CD4-positive, CD25-positive, alpha-beta regulatory T cell (primary cell): Measurements from ENCODE around the gene SCGB1D1. TPM values are rescaled to one million over a fixed set of nuclear protein-coding genes. Genes with fewer than 3 reads are reported as not detected.

Source experiments
- ATAC-seq, 2 donors: fragments of 150-1000 bp; cut with Tn5 transposase; one replicate each; pipeline ENCODE4 v1.10.0; 2021; ENCODE audit warnings: low read depth in 2 of 2, moderate number of reproducible peaks in 2 of 2, moderate library complexity in 1 of 2
- DNase-seq, 3 donors: peaks; one replicate each; pipeline versions ENCODE4 v3.0.0 to v3.0.0-alpha.2; 2012 to 2022; ENCODE audit warnings: mixed read lengths in 1 of 3
- H3K27ac ChIP-seq: one replicate; pipeline ENCODE4 v1.7.0; 2013; ENCODE audit warnings: mild to moderate bottlenecking, low read length; ENCODE audit not compliant: insufficient read depth, poor library complexity, severe bottlenecking
- H3K27me3 ChIP-seq: one replicate; pipeline ENCODE4 v1.7.0; 2013; ENCODE audit warnings: low read length; ENCODE audit not compliant: control insufficient read depth, insufficient read depth
- H3K36me3 ChIP-seq: one replicate; pipeline ENCODE4 v1.7.0; 2013; ENCODE audit warnings: mild to moderate bottlenecking, low read length, moderate library complexity; ENCODE audit not compliant: control insufficient read depth, insufficient read depth
- H3K4me1 ChIP-seq: 2 replicates; pipeline ENCODE4 v1.7.0; 2013; ENCODE audit warnings: mild to moderate bottlenecking, low read length; ENCODE audit not compliant: insufficient read depth, control insufficient read depth, poor library complexity, severe bottlenecking
- H3K4me3 ChIP-seq: one replicate; pipeline ENCODE4 v1.7.0; 2013; ENCODE audit warnings: low read depth, mild to moderate bottlenecking, low read length, moderate library complexity
- H3K9me3 ChIP-seq, 2 experiments: 1 replicate in 1 of 2; 2 replicates in 1 of 2; pipeline ENCODE4 v1.7.0; 2013; ENCODE audit warnings: low read length in 2 of 2, mild to moderate bottlenecking in 1 of 2, moderate library complexity in 1 of 2; ENCODE audit not compliant: control insufficient read depth in 2 of 2
- H3K27ac Mint-ChIP-seq, 3 donors: one replicate each; pipeline ENCODE4 v1.8.0; 2020 to 2022; ENCODE audit warnings: mild to moderate bottlenecking in 3 of 3, mixed read lengths in 3 of 3, moderate library complexity in 2 of 3
- H3K27me3 Mint-ChIP-seq: one replicate; pipeline ENCODE4 v1.8.0; 2022; ENCODE audit warnings: mild to moderate bottlenecking, mixed read lengths
- H3K36me3 Mint-ChIP-seq: one replicate; pipeline ENCODE4 v1.8.0; 2020; ENCODE audit warnings: mixed read lengths
- H3K4me1 Mint-ChIP-seq, 4 donors: one replicate each; pipeline ENCODE4 v1.8.0; 2020 to 2022; ENCODE audit warnings: mixed read lengths in 4 of 4, mild to moderate bottlenecking in 1 of 4
- H3K4me3 Mint-ChIP-seq, 4 donors: one replicate each; pipeline ENCODE4 v1.8.0; 2020 to 2022; ENCODE audit warnings: mild to moderate bottlenecking in 4 of 4, mixed read lengths in 4 of 4, moderate library complexity in 3 of 4
- H3K9me3 Mint-ChIP-seq, 7 donors: one replicate each; pipeline ENCODE4 v1.8.0; 2020 to 2022; ENCODE audit warnings: mixed read lengths in 7 of 7, mild to moderate bottlenecking in 3 of 7, moderate library complexity in 2 of 7
- polyA plus RNA-seq, 4 donors: library from polyadenylated mRNA; unstranded; fragments of 300-500 nt; fragmentation: Illumina TruSeq; gene quantifications; one replicate each; pipeline ENCODE4 v1.2.3, GENCODE V29; 2021
- total RNA-seq: library from RNA; stranded (reverse); gene quantifications from one replicate; pipeline ENCODE4 v1.2.3, GENCODE V29; 2022

SCGB1D1 gene, protein sequence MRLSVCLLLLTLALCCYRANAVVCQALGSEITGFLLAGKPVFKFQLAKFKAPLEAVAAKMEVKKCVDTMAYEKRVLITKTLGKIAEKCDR
- total RNA-seq (not detected), polyA plus RNA-seq (not detected)

GRCh38 chr11:62190011-62190410, at the start of gene SCGB1D1:
TSS of gene SCGB1D1 (plus strand) at chr11:62190216. CDS start at chr11:62190285, 69 bp downstream.
- H3K27me3 ChIP-seq = peaks cover 8% of the 10 kb centered on the region

GRCh38 chr11:62140304-62141110, 49.5 kb upstream of the SCGB1D1 start:
- Mint-ChIP-seq H3K4me1 (peaks cover 0 to 4% (median 0%) of the 10 kb centered on the region in 4 donors), H3K4me3 (no peak overlapping the region), H3K36me3 (peaks cover 17% of the 10 kb centered on the region), H3K9me3 (no peaks in the 10 kb centered on the region), H3K27ac (no peak overlapping the region), H3K27me3 (no peaks in the 10 kb centered on the region)
- no peak overlapping the region for H3K27ac ChIP-seq
- H3K4me3 ChIP-seq = no peak overlapping the region
- peaks cover 47% of the 10 kb centered on the region for H3K36me3 ChIP-seq
- H3K27me3 ChIP-seq = no peaks in the 10 kb centered on the region
- ATAC-seq (no peak), DNase-seq (no peak)
- H3K9me3 ChIP-seq = no peaks in the 10 kb centered on the region
- H3K4me1 ChIP-seq = no peaks in the 10 kb centered on the region

More at GRCh38 chr11:62190011-62190410, at the start of gene SCGB1D1:
- Mint-ChIP-seq H3K27ac (peak within 1 kb of the TSS in 1 of 3 donors; percentile 14), H3K36me3 (no peaks in the 10 kb centered on the region), H3K4me3 (no peak within 1 kb of the TSS), H3K9me3 (peaks cover 0 to 3% (median 0%) of the 10 kb centered on the region in 7 donors), H3K27me3 (peaks cover 22% of the 10 kb centered on the region), H3K4me1 (no peaks in the 10 kb centered on the region)
- Histone ChIP-seq H3K4me3 (no peak within 1 kb of the TSS), H3K9me3 (no peaks in the 10 kb centered on the region), H3K4me1 (no peaks in the 10 kb centered on the region), H3K36me3 (no peaks in the 10 kb centered on the region), H3K27ac (no peak within 1 kb of the TSS)
- DNase-seq (no peak), ATAC-seq (no peak)

DNA sequence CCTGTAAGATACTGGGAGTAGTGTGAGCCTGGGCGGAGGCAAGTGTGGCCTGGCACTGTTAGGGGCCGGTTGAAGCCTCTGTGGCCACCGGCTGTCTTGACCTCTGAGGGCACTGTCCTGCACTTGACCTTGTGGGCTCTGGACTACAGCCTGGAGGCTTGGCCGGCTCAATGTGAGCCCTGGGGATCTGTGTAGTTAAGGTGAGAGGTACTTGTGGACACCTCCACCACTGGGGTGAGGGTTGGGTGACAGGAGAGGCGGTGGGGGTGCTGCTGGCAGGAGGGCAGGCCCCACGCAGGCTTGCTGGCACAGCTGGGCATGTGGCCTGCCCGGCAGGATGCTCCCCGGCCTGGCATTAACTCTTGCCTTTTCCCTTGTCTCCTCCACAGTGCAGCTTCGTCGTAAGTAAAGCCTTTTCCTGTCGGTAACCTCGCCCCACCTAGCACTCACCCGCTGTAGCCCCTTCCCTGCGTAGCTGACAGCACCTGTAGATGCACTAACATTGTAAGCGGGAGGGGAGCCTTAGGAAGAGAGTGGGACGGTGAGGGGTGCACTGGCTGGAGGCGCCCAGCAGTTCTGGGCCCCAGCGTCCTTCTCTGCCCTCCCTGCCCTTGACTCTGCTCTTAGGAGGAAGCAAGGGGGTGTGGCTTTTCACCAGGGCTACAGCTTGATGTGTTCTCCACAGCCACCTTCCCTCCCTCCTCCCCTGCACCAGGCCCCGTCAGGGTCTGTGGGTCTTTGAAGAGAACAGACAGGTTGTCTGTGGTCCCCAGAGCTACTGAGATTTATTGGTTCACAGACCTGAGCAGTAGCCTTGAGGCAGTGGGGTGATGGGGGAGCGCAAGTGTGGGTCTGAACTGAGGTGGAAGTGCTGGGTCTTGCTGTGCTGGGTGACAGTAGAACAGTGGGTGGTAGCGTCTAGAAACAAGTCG, 48.6 kb upstream of the SCGB1D1 start:
- Mint-ChIP-seq H3K4me1 (peaks cover 0 to 4% (median 0%) of the 10 kb centered on the region in 4 donors), H3K27ac (no peak overlapping the region), H3K9me3 (no peaks in the 10 kb centered on the region), H3K4me3 (no peak overlapping the region), H3K27me3 (no peaks in the 10 kb centered on the region), H3K36me3 (peaks cover 23% of the 10 kb centered on the region)
- Histone ChIP-seq H3K4me1 (no peaks in the 10 kb centered on the region), H3K36me3 (peaks cover 50% of the 10 kb centered on the region), H3K27me3 (no peaks in the 10 kb centered on the region), H3K9me3 (no peaks in the 10 kb centered on the region), H3K4me3 (no peak overlapping the region), H3K27ac (no peak overlapping the region)
- ATAC-seq (no peak), DNase-seq (no peak)

- no peak for ATAC-seq
- Mint-ChIP-seq H3K27me3 (no peaks in the 10 kb centered on the region), H3K36me3 (peaks cover 23% of the 10 kb centered on the region), H3K9me3 (no peaks in the 10 kb centered on the region), H3K4me1 (peaks cover 0 to 4% (median 0%) of the 10 kb centered on the region in 4 donors), H3K4me3 (no peak overlapping the region), H3K27ac (no peak overlapping the region)
- Histone ChIP-seq H3K27me3 (no peaks in the 10 kb centered on the region), H3K27ac (no peak overlapping the region), H3K4me1 (no peaks in the 10 kb centered on the region), H3K4me3 (no peak overlapping the region), H3K9me3 (no peaks in the 10 kb centered on the region), H3K36me3 (peaks cover 50% of the 10 kb centered on the region)
- no peak for DNase-seq
Measured at GRCh38 chr11:62142043-62142375, 48.0 kb upstream of the SCGB1D1 start.

GRCh38 chr11:62142921-62143320, 47.1 kb upstream of the SCGB1D1 start:
- Histone ChIP-seq H3K9me3 (no peaks in the 10 kb centered on the region), H3K36me3 (peaks cover 59% of the 10 kb centered on the region), H3K4me1 (no peaks in the 10 kb centered on the region), H3K4me3 (no peak overlapping the region), H3K27ac (no peak overlapping the region), H3K27me3 (no peaks in the 10 kb centered on the region)
- Mint-ChIP-seq H3K4me1 (peaks cover 0 to 4% (median 0%) of the 10 kb centered on the region in 4 donors), H3K27ac (peak overlapping the region in 2 of 3 donors; percentile 42 to 56), H3K27me3 (no peaks in the 10 kb centered on the region), H3K9me3 (no peaks in the 10 kb centered on the region), H3K4me3 (peak overlapping the region in 1 of 4 donors; percentile 17), H3K36me3 (peaks cover 32% of the 10 kb centered on the region)
- no peak for ATAC-seq
- no peak for DNase-seq

- no peaks in the 10 kb centered on the region for H3K27me3 Mint-ChIP-seq
- ATAC-seq (no peak), DNase-seq (no peak)
- H3K4me3 Mint-ChIP-seq = no peak overlapping the region
- H3K4me3 ChIP-seq = no peak overlapping the region
- peaks cover 0 to 4% (median 0%) of the 10 kb centered on the region in 4 donors for H3K4me1 Mint-ChIP-seq
- no peaks in the 10 kb centered on the region for H3K4me1 ChIP-seq
- no peaks in the 10 kb centered on the region for H3K9me3 Mint-ChIP-seq
- no peak overlapping the region for H3K27ac Mint-ChIP-seq
- H3K36me3 ChIP-seq = peaks cover 65% of the 10 kb centered on the region
- H3K27ac ChIP-seq = no peak overlapping the region
- no peaks in the 10 kb centered on the region for H3K9me3 ChIP-seq
- H3K27me3 ChIP-seq = no peaks in the 10 kb centered on the region
- peaks cover 33% of the 10 kb centered on the region for H3K36me3 Mint-ChIP-seq
Measured at GRCh38 chr11:62143727-62144126, 46.3 kb upstream of the SCGB1D1 start.

- no peak for DNase-seq
- Mint-ChIP-seq H3K9me3 (no peaks in the 10 kb centered on the region), H3K27me3 (no peaks in the 10 kb centered on the region), H3K4me1 (peaks cover 0 to 4% (median 0%) of the 10 kb centered on the region in 4 donors), H3K36me3 (peaks cover 40% of the 10 kb centered on the region), H3K4me3 (no peak overlapping the region), H3K27ac (no peak overlapping the region)
- Histone ChIP-seq H3K4me3 (no peak overlapping the region), H3K27me3 (no peaks in the 10 kb centered on the region), H3K4me1 (no peaks in the 10 kb centered on the region), H3K9me3 (no peaks in the 10 kb centered on the region), H3K27ac (no peak overlapping the region), H3K36me3 (peaks cover 63% of the 10 kb centered on the region)
- no peak for ATAC-seq
Measured at GRCh38 chr11:62144641-62145255, 45.3 kb upstream of the SCGB1D1 start.
